ENCODE results near the gene EIF3I. TPM values are rescaled to one million over a fixed set of nuclear protein-coding genes. Genes with fewer than 3 reads are reported as not detected.
A peak's percentile ranks its signal among the peaks of the same experiment; 100 is the strongest.

EIF3I gene
- total and polyA plus RNA-seq, 2 of the 13 experiments (the other 11 are each of a cell fraction or from before 2014, with no cell fraction given): 210 to 223 TPM

DNA sequence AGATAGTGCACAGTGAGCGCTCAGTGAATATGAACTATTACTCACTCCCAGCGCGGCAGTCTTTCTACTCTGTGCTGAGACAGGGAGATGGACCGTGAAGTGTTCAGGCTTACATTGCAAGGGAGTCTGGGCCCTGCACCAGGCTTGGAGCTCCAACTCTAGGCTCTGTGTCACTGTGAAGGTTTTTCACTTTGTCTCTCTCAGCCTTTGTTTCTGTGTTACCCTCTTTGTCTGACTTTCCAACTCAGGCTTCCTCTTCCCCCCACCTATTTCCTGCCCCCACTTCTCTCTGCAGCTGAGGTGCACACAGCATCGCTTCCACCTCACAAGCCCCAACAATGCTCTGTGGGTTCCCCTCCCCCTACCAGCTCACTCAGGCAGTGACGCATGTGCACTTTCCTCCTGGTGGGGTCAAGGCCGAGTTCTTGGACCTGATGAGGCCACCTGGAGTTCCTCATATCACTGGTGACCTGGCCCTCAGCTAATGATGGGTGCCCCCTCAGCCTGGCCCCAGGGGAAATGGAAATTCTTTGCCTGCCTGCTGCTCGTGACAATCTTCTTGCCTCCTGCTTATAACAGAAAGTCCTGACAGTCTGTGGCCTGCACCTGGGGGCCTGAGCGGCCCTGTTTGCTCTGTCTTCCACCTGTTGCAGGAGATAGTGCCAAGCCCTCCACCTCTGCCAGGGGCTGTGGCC, 27.8 kb downstream of the EIF3I start (continued):
- TF ChIP-seq ZNF558 (CRISPR knock-in tag; IDR thresholded peaks at IDR 0.05; ENCODE audit: borderline replicate concordance) (no peak), PPARG (CRISPR knock-in tag; conservative IDR thresholded peaks at IDR 0.05) (peak; percentile 7; the same call in 1 of the 2 replicates), ZNF607 (CRISPR knock-in tag; IDR thresholded peaks at IDR 0.05; ENCODE audit: borderline replicate concordance) (no peak; the same call in 1 of the 2 replicates), YY1 (IDR thresholded peaks at IDR 0.05; ENCODE audit: insufficient read depth, insufficient replicate concordance, low read depth, low read length) (no peak)

DNA sequence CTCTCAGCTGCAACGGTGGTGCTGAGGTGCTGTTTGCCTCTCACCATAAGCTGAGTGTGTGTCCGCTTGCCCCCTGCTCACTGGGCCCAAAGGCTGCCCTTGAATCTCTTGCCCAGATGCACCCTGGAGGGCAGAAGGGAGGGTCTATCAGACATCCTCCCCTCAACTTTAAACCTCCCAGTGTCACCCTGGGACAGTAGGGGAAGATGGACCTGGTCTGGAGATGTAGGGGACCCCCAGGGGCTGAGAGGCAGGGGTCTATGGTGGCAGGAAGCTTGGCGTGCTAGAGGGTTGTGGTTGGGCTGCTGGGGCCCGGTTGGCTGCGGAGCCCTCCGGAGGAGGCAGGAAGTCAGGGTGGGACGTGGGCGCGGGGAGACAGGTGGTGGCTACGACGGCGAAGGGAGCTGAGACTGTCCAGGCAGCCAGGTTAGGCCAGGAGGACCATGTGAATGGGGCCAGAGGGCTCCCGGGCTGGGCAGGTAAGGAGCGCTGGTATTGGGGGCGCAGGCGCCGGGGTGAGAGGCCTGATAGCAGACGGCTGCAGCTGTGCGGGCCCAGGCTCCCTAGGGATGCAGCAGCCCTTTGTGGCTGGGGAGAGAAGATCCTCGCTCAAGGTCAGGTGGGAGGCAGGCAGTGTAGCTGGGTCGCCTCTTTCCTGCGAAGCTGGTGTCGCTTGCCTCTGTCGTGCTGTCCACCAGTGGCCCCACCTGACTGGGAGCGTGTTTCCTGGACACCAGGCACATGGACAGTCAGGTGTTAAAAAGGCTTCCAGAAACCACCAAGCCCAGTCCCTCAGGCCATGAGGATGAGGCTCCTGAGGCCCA, 28.9 kb downstream of the EIF3I start, which contains the start of gene LCK:
Gene LCK, plus strand, starts transcription at position 373 of the 824 bp plus-strand sequence. CDS start 23,065 bp downstream, outside the sequence.
- peak; percentile 3 for ATAC-seq
- ChIA-PET CTCF (ENCODE audit: low intra/inter-chr PET ratio, low total read pairs) (no interaction called here), POLR2A (interaction anchor here (0.8 to 7.1 kb wide), 22 partner anchors 8 to 101 kb away, joined by 3 to 48 read pairs (median 6); partner anchors contain the start of genes HDAC1, MARCKSL1 and TXLNA)
- Histone ChIP-seq H3K27me3 (ENCODE audit: control insufficient read depth in 1 of 2, insufficient read depth in 2 of 2, low read length in 2 of 2) (no peaks in the 10 kb centered on the region), H3K79me2 (ENCODE audit: insufficient read depth, low read length) (no peaks in the 10 kb centered on the region), H3K4me2 (ENCODE audit: low read depth, low read length) (peak within 1 kb of the TSS; percentile 91), H3K4me3 (replicated peaks in 1 of 3; ENCODE audit: insufficient read depth in 1 of 3, low read depth in 2 of 3, low read length in 3 of 3) (peak within 1 kb of the TSS; percentile 8 to 53 (median 33); a peak in 5 of 6 replicates), H3K27ac (ENCODE audit: extremely low read length, insufficient read depth, low read length) (peak within 1 kb of the TSS; percentile 92), H4K20me1 (ENCODE audit: insufficient read depth, low read length) (no peaks in the 10 kb centered on the region), H3K36me3 (replicated peaks in 1 of 2; ENCODE audit: control insufficient read depth in 1 of 2, insufficient read depth in 2 of 2, low read length in 2 of 2) (no peaks in the 10 kb centered on the region), H3K9ac (ENCODE audit: insufficient read depth, low read depth, low read length) (peak within 1 kb of the TSS; percentile 76), H3K9me3 (ENCODE audit: low read length) (no peaks in the 10 kb centered on the region), H3K4me1 (ENCODE audit: insufficient read depth, low read length) (peaks cover 100% of the 10 kb centered on the region), H2AFZ (ENCODE audit: low read length) (no peak within 1 kb of the TSS)
- 52% methylated on average over 22 of the region's 25 CpGs for WGBS (ENCODE audit: low lambda C conversion rate)
- BruUV-seq (replicated peaks): no TSS peak
- no peak for FAIRE-seq
- intact Hi-C loops (cut with micrococcal nuclease; ENCODE audit: unreplicated experiment): no loop called here
- in situ Hi-C loops (cut with HindIII; ENCODE audit: extremely low pct_ligation_motif_present, low pct_unique_long_range_greater_than_20kb): no loop called here
- DNase-seq (ENCODE audit: low spot score): no peak
- TF ChIP-seq, protein P1, sequence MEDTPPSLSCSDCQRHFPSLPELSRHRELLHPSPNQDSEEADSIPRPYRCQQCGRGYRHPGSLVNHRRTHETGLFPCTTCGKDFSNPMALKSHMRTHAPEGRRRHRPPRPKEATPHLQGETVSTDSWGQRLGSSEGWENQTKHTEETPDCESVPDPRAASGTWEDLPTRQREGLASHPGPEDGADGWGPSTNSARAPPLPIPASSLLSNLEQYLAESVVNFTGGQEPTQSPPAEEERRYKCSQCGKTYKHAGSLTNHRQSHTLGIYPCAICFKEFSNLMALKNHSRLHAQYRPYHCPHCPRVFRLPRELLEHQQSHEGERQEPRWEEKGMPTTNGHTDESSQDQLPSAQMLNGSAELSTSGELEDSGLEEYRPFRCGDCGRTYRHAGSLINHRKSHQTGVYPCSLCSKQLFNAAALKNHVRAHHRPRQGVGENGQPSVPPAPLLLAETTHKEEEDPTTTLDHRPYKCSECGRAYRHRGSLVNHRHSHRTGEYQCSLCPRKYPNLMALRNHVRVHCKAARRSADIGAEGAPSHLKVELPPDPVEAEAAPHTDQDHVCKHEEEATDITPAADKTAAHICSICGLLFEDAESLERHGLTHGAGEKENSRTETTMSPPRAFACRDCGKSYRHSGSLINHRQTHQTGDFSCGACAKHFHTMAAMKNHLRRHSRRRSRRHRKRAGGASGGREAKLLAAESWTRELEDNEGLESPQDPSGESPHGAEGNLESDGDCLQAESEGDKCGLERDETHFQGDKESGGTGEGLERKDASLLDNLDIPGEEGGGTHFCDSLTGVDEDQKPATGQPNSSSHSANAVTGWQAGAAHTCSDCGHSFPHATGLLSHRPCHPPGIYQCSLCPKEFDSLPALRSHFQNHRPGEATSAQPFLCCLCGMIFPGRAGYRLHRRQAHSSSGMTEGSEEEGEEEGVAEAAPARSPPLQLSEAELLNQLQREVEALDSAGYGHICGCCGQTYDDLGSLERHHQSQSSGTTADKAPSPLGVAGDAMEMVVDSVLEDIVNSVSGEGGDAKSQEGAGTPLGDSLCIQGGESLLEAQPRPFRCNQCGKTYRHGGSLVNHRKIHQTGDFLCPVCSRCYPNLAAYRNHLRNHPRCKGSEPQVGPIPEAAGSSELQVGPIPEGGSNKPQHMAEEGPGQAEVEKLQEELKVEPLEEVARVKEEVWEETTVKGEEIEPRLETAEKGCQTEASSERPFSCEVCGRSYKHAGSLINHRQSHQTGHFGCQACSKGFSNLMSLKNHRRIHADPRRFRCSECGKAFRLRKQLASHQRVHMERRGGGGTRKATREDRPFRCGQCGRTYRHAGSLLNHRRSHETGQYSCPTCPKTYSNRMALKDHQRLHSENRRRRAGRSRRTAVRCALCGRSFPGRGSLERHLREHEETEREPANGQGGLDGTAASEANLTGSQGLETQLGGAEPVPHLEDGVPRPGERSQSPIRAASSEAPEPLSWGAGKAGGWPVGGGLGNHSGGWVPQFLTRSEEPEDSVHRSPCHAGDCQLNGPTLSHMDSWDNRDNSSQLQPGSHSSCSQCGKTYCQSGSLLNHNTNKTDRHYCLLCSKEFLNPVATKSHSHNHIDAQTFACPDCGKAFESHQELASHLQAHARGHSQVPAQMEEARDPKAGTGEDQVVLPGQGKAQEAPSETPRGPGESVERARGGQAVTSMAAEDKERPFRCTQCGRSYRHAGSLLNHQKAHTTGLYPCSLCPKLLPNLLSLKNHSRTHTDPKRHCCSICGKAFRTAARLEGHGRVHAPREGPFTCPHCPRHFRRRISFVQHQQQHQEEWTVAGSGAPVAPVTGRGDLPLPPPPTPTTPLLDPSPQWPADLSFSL (CRISPR knock-in tag; IDR thresholded peaks at IDR 0.05): no peak
- TF ChIP-seq POLR2G (IDR thresholded peaks at IDR 0.05; ENCODE audit: low read depth, low read length): peak; percentile 50; the same call in 1 of the 2 replicates
- peak; percentile 63 for TF ChIP-seq POLR2AphosphoS5 (IDR thresholded peaks at IDR 0.05; ENCODE audit: low read depth, low read length)
- TF ChIP-seq ELF4 (CRISPR knock-in tag; IDR thresholded peaks at IDR 0.05; ENCODE audit: borderline replicate concordance): no peak
- TF ChIP-seq ZNF556 (CRISPR knock-in tag; IDR thresholded peaks at IDR 0.05; ENCODE audit: borderline replicate concordance): no peak
- TF ChIP-seq, protein P2, sequence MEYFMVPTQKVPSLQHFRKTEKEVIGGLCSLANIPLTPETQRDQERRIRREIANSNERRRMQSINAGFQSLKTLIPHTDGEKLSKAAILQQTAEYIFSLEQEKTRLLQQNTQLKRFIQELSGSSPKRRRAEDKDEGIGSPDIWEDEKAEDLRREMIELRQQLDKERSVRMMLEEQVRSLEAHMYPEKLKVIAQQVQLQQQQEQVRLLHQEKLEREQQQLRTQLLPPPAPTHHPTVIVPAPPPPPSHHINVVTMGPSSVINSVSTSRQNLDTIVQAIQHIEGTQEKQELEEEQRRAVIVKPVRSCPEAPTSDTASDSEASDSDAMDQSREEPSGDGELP (IDR thresholded peaks at IDR 0.05; ENCODE audit: borderline replicate concordance, low read depth): peak; percentile 13; the same call in 1 of the 2 replicates
- no peak for TF ChIP-seq ZBTB20 (CRISPR knock-in tag; IDR thresholded peaks at IDR 0.05; ENCODE audit: borderline replicate concordance, low read depth)
- TF ChIP-seq GABPB1 (CRISPR knock-in tag; IDR thresholded peaks at IDR 0.05): peak; percentile 37; the same call in 1 of the 2 replicates
- no peak for TF ChIP-seq CBX2 (IDR thresholded peaks at IDR 0.05; ENCODE audit: low read depth, low read length)
- no peak for TF ChIP-seq CBX2 (CRISPR knock-in tag; IDR thresholded peaks at IDR 0.05; ENCODE audit: low read depth)

All from HepG2 (cell line).